Ascending aorta (tissue), 2 donors: ENCODE measurements around the gene MASP2. TPM values are rescaled to one million over a fixed set of nuclear protein-coding genes. Genes with fewer than 3 reads are reported as not detected.
"Not testable (repeated sequence)": the region's sequence is repeated elsewhere in the genome, so short reads cannot be mapped to it uniquely, and the experiment has no call there.

ENCODE experiments used
- DNase-seq, 2 donors: peaks; one replicate each; pipeline ENCODE4 v3.0.0-alpha.2; 2019; ENCODE audit warnings: low spot score in 2 of 2
- H3K27ac ChIP-seq, 2 donors: fragments of 200-600 bp; sonication (generic); one replicate each; pipeline ENCODE4 v1.5.1; 2016 to 2017; ENCODE audit warnings: mild to moderate bottlenecking in 1 of 2
- H3K27me3 ChIP-seq: fragments of 200-600 bp; sonication (generic); one replicate; pipeline ENCODE4 v1.5.1; 2017
- H3K36me3 ChIP-seq, 2 donors: fragments of 200-600 bp; sonication (generic); one replicate each; pipeline ENCODE4 v1.5.1; 2016
- H3K4me1 ChIP-seq, 2 donors: fragments of 200-600 bp; sonication (generic); one replicate each; pipeline ENCODE4 v1.5.1; 2016 to 2017; ENCODE audit warnings: mild to moderate bottlenecking in 1 of 2
- H3K4me3 ChIP-seq, 2 donors: fragments of 200-600 bp; sonication (generic); one replicate each; pipeline ENCODE4 v1.5.1; 2016 to 2017; ENCODE audit warnings: mild to moderate bottlenecking in 1 of 2
- H3K9me3 ChIP-seq, 2 donors: fragments of 200-600 bp; sonication (generic); one replicate each; pipeline ENCODE4 v1.5.1; 2016
- intact Hi-C: fragments of 100-400 bp; cut with DNase I; formaldehyde crosslinking; loops from one replicate; pipeline ENCODE4 v1.15.1; 2023
- total RNA-seq: library from RNA; depleted of rRNA; stranded (reverse); fragments of >200 nt; gene quantifications from one replicate; pipeline ENCODE4 v1.1.0, GENCODE V29; 2016
- TF ChIP-seq, protein P1 (sequence below), 3 experiments: fragments of 200-600 bp in 2 of 3; fragments of 450-650 bp in 1 of 3; sonication (generic) in 2 of 3; IDR thresholded peaks; one replicate each; pipeline ENCODE4 v1.5.1; 2016 to 2019; ENCODE audit warnings: antibody characterized with exemption in 3 of 3, mild to moderate bottlenecking in 1 of 3, moderate library complexity in 1 of 3

The MASP2 gene
- total RNA-seq, 1 donor from 2014 or later, result not detected

DNA sequence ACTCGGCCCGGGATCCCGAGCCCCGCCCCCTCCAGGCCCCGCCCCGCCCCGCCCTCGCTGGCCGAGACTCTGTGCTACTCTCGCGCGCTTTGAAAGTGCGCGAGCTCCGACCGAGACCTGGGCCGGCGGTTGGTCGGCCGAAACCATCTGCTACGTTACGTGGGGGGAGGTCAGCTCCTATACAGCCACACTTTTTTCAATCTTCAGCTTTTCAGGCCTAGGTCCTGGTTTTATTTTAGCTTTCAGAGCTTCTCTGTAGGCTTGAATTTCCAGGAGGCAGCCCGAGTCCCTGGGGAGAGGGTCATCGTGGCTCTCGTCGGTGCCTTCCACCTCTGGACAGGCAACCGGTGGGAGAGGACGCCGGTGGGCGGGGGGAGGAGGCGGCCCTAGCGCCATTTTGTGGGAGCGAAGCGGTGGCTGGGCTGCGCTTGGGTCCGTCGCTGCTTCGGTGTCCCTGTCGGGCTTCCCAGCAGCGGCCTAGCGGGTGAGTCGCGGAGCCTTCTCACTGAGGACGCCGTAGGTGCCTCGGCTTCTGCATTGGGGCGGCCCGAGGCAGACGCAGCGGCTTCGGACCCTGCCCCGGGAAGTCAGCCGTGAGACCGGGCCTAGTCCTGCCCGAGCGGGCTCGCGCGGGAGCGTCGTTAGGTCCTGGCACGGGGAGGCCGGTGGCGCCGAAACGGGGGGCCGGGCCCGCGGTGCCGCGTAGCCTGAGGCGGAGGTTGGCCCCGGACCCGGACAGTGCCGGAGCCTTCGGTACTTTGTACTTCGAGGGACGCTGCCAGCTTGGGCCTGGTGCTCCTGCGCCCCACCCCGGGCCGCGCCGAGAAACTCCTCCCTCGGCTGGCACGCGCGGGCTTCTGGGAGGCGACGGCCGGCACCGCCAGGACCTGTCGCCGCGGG lies 34.5 kb downstream of the MASP2 start, which contains the start of gene TARDBP:
Gene TARDBP, plus strand, starts transcription at position 395 of the 900 bp plus-strand sequence. CDS start 1,074 bp downstream, outside the sequence.
- intact Hi-C loops, result loop anchor here (1.0 to 5.0 kb wide), 2 partner anchors 32 to 250 kb away; partner anchors contain the start of gene MTOR
- TF ChIP-seq, protein P1, sequence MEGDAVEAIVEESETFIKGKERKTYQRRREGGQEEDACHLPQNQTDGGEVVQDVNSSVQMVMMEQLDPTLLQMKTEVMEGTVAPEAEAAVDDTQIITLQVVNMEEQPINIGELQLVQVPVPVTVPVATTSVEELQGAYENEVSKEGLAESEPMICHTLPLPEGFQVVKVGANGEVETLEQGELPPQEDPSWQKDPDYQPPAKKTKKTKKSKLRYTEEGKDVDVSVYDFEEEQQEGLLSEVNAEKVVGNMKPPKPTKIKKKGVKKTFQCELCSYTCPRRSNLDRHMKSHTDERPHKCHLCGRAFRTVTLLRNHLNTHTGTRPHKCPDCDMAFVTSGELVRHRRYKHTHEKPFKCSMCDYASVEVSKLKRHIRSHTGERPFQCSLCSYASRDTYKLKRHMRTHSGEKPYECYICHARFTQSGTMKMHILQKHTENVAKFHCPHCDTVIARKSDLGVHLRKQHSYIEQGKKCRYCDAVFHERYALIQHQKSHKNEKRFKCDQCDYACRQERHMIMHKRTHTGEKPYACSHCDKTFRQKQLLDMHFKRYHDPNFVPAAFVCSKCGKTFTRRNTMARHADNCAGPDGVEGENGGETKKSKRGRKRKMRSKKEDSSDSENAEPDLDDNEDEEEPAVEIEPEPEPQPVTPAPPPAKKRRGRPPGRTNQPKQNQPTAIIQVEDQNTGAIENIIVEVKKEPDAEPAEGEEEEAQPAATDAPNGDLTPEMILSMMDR (IDR thresholded peaks at IDR 0.05), result no peak
- peak within 1 kb of the TSS; percentile 98 to 99 for H3K4me3 ChIP-seq
- peaks cover 37 to 40% of the 10 kb centered on the region in 2 donors for H3K36me3 ChIP-seq
- H3K27me3 ChIP-seq, result no peaks in the 10 kb centered on the region
- peaks cover 14 to 22% of the 10 kb centered on the region in 2 donors for H3K4me1 ChIP-seq
- DNase-seq, result peak; percentile 29 to 91
- no peaks in the 10 kb centered on the region for H3K9me3 ChIP-seq
- peak within 1 kb of the TSS; percentile 96 to 97 for H3K27ac ChIP-seq

DNA sequence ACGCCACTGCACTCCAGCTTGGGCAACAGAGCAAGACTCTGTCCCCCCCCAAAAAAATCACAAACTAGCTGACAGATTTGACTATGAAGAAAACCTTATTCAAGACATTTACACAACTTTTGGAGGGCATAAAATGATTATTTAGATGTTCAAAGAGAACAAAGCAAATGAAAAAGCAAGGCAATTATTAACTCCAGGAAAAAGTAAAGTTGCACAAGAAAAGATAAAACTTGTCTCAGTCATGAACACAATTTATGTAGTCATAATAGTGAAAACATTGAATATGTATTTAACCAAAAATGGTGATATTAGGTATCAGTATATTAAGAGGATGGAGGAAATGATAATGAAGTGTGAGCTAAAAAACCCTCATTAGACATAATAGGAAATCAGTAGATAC lies 46.5 kb downstream of the MASP2 start:
- TF ChIP-seq, protein P1 (IDR thresholded peaks at IDR 0.05), result no peak
- Histone ChIP-seq H3K4me1 (no peaks in the 10 kb centered on the region), H3K4me3 (no peak overlapping the region), H3K27me3 (no peaks in the 10 kb centered on the region), H3K9me3 (no peaks in the 10 kb centered on the region), H3K36me3 (no peaks in the 10 kb centered on the region), H3K27ac (no peak overlapping the region)
- DNase-seq, result no peak
- intact Hi-C loops, result no loop called here

DNA sequence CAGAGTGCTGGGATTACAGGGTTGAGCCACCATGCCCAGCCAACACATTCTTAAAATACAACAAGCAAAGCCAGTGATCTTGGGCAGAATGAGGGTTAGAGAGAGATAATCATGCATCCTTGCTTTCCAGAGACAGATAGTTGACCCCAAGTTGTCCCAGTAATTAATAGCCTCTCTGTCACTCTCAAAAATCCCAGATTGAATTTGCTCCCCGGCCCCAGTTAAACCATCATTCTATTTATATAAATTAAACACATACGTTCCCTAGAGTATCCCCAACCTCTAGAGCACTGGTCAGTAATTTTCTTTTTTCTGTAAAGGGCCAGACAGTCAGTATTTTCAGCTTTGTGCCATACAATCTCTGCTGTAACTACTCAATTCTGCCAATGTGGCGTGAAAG lies 50.9 kb downstream of the MASP2 start:
- no peak for DNase-seq
- Histone ChIP-seq H3K4me1 (no peaks in the 10 kb centered on the region), H3K36me3 (no peaks in the 10 kb centered on the region)

DNA sequence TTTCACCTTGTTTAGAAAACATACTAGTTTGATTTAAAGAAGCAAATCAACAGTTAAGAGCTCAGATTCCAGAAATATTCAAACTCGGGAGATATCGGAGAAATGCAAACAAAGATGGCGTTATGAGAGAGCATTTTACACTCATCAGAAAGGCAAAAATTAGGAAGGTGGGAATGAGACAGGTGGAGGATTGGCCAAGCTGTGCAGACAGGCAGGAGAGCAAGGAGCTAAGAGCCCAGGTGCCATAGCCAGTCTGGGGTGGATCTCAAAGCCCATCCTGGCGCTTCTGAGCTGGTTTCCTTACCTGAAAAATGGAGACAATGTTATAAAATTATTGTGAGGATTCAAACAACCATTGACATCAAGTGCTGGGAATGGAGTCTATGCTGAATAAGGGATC lies 54.2 kb downstream of the MASP2 start:
- DNase-seq, result no peak
- intact Hi-C loops, result no loop called here
- TF ChIP-seq, protein P1 (IDR thresholded peaks at IDR 0.05), result no peak
- Histone ChIP-seq H3K27ac (no peak overlapping the region), H3K4me3 (no peak overlapping the region), H3K9me3 (no peaks in the 10 kb centered on the region), H3K36me3 (no peaks in the 10 kb centered on the region), H3K27me3 (no peaks in the 10 kb centered on the region), H3K4me1 (no peaks in the 10 kb centered on the region)

More for the DNA sequence above, 50.9 kb downstream of the MASP2 start:
- H3K4me3 ChIP-seq, result no peak overlapping the region
- H3K9me3 ChIP-seq, result no peaks in the 10 kb centered on the region
- H3K27ac ChIP-seq, result no peak overlapping the region
- H3K27me3 ChIP-seq, result no peaks in the 10 kb centered on the region
- TF ChIP-seq, protein P1 (IDR thresholded peaks at IDR 0.05), result no peak
- intact Hi-C loops, result no loop called here

DNA sequence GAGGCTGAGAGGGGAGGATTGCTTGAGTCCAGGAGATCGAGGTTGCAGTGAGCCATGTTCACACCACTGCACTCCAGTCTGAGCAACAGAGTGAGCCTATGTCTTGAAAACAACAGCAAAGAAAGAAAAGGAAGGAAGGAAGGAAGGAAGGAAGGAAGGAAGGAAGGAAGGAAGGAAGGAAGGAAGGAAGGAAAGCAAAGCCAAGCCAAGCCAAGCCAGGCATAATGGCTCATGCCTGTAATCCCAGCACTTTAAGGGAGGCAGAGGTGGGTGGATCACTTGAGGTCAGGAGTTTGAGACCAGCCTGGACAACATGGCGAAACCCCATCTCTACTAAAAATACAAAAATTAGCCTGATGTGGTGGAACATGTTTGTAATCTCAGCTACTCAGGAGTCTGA lies 55.0 kb downstream of the MASP2 start:
- H3K4me3 ChIP-seq, H3K36me3 ChIP-seq, H3K4me1 ChIP-seq, H3K27me3 ChIP-seq, H3K27ac ChIP-seq, H3K9me3 ChIP-seq, DNase-seq, intact Hi-C loops: not testable (repeated sequence)

DNA sequence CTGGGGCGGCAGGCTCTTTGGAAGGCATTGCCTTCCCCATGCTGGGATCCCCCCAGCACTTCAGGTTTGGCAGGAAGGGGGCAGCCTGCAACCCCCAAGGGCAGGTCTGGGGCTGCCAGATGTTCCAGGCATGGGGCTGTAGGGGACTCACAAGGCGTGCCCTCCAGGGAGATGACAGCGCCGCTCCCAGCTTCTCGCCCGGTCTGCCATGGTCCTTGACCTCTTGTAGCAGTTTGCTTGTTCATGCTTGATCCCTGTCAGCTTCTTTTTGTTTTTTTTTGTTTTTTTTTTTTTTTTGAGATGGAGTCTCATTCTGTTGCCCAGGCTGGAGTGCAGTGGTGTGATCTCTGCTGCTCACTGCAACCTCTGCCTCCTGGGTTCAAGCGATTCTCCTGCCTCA lies 56.2 kb downstream of the MASP2 start:
- no peak for DNase-seq
- no peaks in the 10 kb centered on the region for H3K9me3 ChIP-seq
- intact Hi-C loops, result no loop called here
- H3K4me1 ChIP-seq, result no peaks in the 10 kb centered on the region
- no peaks in the 10 kb centered on the region for H3K27me3 ChIP-seq
- H3K27ac ChIP-seq, result no peak overlapping the region
- TF ChIP-seq, protein P1 (IDR thresholded peaks at IDR 0.05), result no peak
- no peak overlapping the region for H3K4me3 ChIP-seq
- H3K36me3 ChIP-seq, result no peaks in the 10 kb centered on the region

DNA sequence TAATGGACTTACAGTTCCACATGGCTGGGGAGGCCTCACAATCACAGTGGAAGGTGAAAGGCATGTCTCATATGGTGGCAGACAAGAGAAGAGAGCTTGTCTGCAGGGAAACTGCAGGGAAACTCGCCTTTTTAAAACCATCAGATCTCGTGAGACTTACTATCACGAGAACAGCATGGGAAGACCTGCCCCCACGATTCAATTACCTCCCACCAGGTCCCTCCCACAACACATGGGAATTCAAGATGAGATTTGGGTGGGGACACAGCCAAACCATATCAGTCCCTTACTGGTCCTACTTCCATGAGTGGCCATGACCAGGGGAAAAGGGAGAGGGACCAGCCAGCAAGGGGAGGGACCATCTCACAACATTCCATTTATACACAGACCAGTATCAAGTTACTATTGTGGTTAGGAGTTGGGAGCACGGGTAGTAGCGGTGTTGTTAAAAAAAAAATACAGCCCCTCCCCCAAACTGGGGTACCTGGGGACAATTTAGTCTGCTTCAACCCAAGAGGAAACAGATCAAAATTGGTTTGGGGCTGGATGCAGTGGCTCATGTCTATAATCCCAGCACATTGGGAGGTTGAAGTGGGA lies 57.0 kb downstream of the MASP2 start:
- H3K27me3 ChIP-seq, H3K27ac ChIP-seq, intact Hi-C loops, H3K4me3 ChIP-seq, H3K4me1 ChIP-seq, H3K36me3 ChIP-seq, DNase-seq, H3K9me3 ChIP-seq: not testable (repeated sequence)
